OCI-LY1 (cell line): ENCODE measurements around the gene LCMT1.

Experiments
- EZH2 ChIP-seq: fragments of 200-600 bp; sonication (generic), shearing (Covaris generic); IDR thresholded peaks from 2 replicates; pipeline ENCODE4 v1.8.0; 2017; ENCODE audit warnings: borderline replicate concordance, mixed run types, mild to moderate bottlenecking, antibody characterized with exemption, low read length, moderate library complexity, mixed read lengths
- TF ChIP-seq, protein P1 (sequence below): fragments of 200-600 bp; sonication (generic), shearing (Covaris generic); IDR thresholded peaks from 2 replicates; pipeline ENCODE4 v1.5.1; 2017; ENCODE audit warnings: mild to moderate bottlenecking, antibody characterized with exemption, low read length, moderate library complexity, mixed read lengths

DNA sequence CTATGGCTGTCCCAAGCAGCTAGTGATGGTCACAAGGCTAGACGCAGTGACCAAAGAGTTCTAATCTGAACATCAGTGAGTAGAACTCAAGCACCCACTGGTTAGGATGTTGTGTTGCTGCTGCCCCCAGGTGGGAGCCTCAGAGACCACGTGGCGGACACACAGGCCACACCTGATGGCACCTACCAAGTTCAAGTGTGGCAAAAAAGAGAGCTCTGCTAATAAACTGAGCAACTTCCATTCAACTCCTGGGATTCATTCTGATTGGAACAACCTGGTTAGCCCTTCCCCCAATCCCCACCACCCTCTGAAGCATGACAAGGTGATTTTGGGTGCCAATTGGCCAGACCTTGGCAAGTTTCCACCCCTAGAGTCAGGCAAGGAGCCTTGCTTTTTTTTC lies 3.5 kb upstream of the LCMT1 start:
- TF ChIP-seq, protein P1, sequence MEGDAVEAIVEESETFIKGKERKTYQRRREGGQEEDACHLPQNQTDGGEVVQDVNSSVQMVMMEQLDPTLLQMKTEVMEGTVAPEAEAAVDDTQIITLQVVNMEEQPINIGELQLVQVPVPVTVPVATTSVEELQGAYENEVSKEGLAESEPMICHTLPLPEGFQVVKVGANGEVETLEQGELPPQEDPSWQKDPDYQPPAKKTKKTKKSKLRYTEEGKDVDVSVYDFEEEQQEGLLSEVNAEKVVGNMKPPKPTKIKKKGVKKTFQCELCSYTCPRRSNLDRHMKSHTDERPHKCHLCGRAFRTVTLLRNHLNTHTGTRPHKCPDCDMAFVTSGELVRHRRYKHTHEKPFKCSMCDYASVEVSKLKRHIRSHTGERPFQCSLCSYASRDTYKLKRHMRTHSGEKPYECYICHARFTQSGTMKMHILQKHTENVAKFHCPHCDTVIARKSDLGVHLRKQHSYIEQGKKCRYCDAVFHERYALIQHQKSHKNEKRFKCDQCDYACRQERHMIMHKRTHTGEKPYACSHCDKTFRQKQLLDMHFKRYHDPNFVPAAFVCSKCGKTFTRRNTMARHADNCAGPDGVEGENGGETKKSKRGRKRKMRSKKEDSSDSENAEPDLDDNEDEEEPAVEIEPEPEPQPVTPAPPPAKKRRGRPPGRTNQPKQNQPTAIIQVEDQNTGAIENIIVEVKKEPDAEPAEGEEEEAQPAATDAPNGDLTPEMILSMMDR = peak; percentile 77
- TF ChIP-seq EZH2 = no peak
